ENCODE results near the gene DDN.

DDN gene

GRCh38 chr12:48988030-48988649 is 11.0 kb downstream of the DDN start:
- H3K4me3 Mint-ChIP-seq = no peak overlapping the region
- H3K36me3 Mint-ChIP-seq (ENCODE audit: low read depth) = no peaks in the 10 kb centered on the region
- peaks cover 64% of the 10 kb centered on the region for H3K27me3 Mint-ChIP-seq
- no peaks in the 10 kb centered on the region for H3K9me3 Mint-ChIP-seq
- peaks cover 5% of the 10 kb centered on the region for H3K4me1 Mint-ChIP-seq (ENCODE audit: low read depth)
- no peak overlapping the region for H3K27ac Mint-ChIP-seq
- DNase-seq = peak; percentile 84

GRCh38 chr12:48986720-48987291 is 12.4 kb downstream of the DDN start:
- Mint-ChIP-seq H3K27me3 (peaks cover 70% of the 10 kb centered on the region), H3K27ac (no peak overlapping the region), H3K4me1 (ENCODE audit: low read depth) (peaks cover 8% of the 10 kb centered on the region), H3K4me3 (no peak overlapping the region), H3K36me3 (ENCODE audit: low read depth) (no peaks in the 10 kb centered on the region), H3K9me3 (no peaks in the 10 kb centered on the region)
- DNase-seq = no peak

- Mint-ChIP-seq H3K4me1 (ENCODE audit: low read depth) (peaks cover 17% of the 10 kb centered on the region), H3K27me3 (peaks cover 78% of the 10 kb centered on the region), H3K4me3 (no peak overlapping the region), H3K36me3 (ENCODE audit: low read depth) (no peaks in the 10 kb centered on the region), H3K27ac (no peak overlapping the region), H3K9me3 (no peaks in the 10 kb centered on the region)
- no peak for DNase-seq
Observed at GRCh38 chr12:48985901-48986300, 13.3 kb downstream of the DDN start.

GRCh38 chr12:48985475-48985897 is 13.7 kb downstream of the DDN start:
- no peak for DNase-seq
- Mint-ChIP-seq H3K9me3 (no peaks in the 10 kb centered on the region), H3K36me3 (ENCODE audit: low read depth) (no peaks in the 10 kb centered on the region), H3K4me3 (no peak overlapping the region), H3K27me3 (peaks cover 78% of the 10 kb centered on the region), H3K27ac (no peak overlapping the region), H3K4me1 (ENCODE audit: low read depth) (peaks cover 21% of the 10 kb centered on the region)

- Mint-ChIP-seq H3K9me3 (no peaks in the 10 kb centered on the region), H3K4me1 (ENCODE audit: low read depth) (peaks cover 42% of the 10 kb centered on the region), H3K4me3 (no peak overlapping the region)
Observed at GRCh38 chr12:48982397-48983080, 16.6 kb downstream of the DDN start.

GRCh38 chr12:48981757-48982157 is 17.4 kb downstream of the DDN start:
- DNase-seq = no peak
- Mint-ChIP-seq H3K27ac (peak overlapping the region; percentile 79), H3K4me1 (ENCODE audit: low read depth) (peaks cover 50% of the 10 kb centered on the region), H3K4me3 (peak overlapping the region; percentile 45), H3K9me3 (no peaks in the 10 kb centered on the region), H3K27me3 (peaks cover 83% of the 10 kb centered on the region), H3K36me3 (ENCODE audit: low read depth) (no peaks in the 10 kb centered on the region)

More at GRCh38 chr12:48982397-48983080, 16.6 kb downstream of the DDN start:
- DNase-seq = no peak
- no peaks in the 10 kb centered on the region for H3K36me3 Mint-ChIP-seq (ENCODE audit: low read depth)
- no peak overlapping the region for H3K27ac Mint-ChIP-seq
- H3K27me3 Mint-ChIP-seq = peaks cover 82% of the 10 kb centered on the region

- Mint-ChIP-seq H3K36me3 (ENCODE audit: low read depth) (no peaks in the 10 kb centered on the region), H3K4me1 (ENCODE audit: low read depth) (peaks cover 51% of the 10 kb centered on the region), H3K27ac (peak overlapping the region; percentile 79), H3K9me3 (no peaks in the 10 kb centered on the region), H3K4me3 (peak overlapping the region; percentile 63), H3K27me3 (peaks cover 84% of the 10 kb centered on the region)
- DNase-seq = peak; percentile 62
Observed at GRCh38 chr12:48980953-48981756, 18.0 kb downstream of the DDN start.

GRCh38 chr12:48980389-48980952 is 18.7 kb downstream of the DDN start:
- Mint-ChIP-seq H3K36me3 (ENCODE audit: low read depth) (no peaks in the 10 kb centered on the region), H3K27me3 (peaks cover 87% of the 10 kb centered on the region), H3K9me3 (no peaks in the 10 kb centered on the region), H3K4me1 (ENCODE audit: low read depth) (peaks cover 52% of the 10 kb centered on the region), H3K27ac (peak overlapping the region; percentile 10), H3K4me3 (peak overlapping the region; percentile 63)
- DNase-seq = no peak

GRCh38 chr12:48979602-48980388 is 19.4 kb downstream of the DDN start:
- DNase-seq = peak; percentile 63
- Mint-ChIP-seq H3K9me3 (no peaks in the 10 kb centered on the region), H3K4me1 (ENCODE audit: low read depth) (peaks cover 52% of the 10 kb centered on the region), H3K27ac (peak overlapping the region; percentile 16), H3K27me3 (peaks cover 84% of the 10 kb centered on the region), H3K36me3 (ENCODE audit: low read depth) (no peaks in the 10 kb centered on the region), H3K4me3 (peak overlapping the region; percentile 63)

- Mint-ChIP-seq H3K36me3 (ENCODE audit: low read depth) (no peaks in the 10 kb centered on the region), H3K9me3 (no peaks in the 10 kb centered on the region), H3K27me3 (peaks cover 88% of the 10 kb centered on the region), H3K27ac (peak overlapping the region; percentile 57), H3K4me1 (ENCODE audit: low read depth) (peaks cover 52% of the 10 kb centered on the region), H3K4me3 (peak overlapping the region; percentile 63)
- peak; percentile 58 for DNase-seq
Observed at GRCh38 chr12:48978741-48979601, 20.2 kb downstream of the DDN start.

- Mint-ChIP-seq H3K9me3 (no peaks in the 10 kb centered on the region), H3K27ac (peak within 1 kb of the TSS; percentile 82), H3K27me3 (peaks cover 88% of the 10 kb centered on the region), H3K4me1 (ENCODE audit: low read depth) (peaks cover 52% of the 10 kb centered on the region), H3K4me3 (peak within 1 kb of the TSS; percentile 63), H3K36me3 (ENCODE audit: low read depth) (no peaks in the 10 kb centered on the region)
- no peak for DNase-seq
Observed at GRCh38 chr12:48978291-48978740, 20.9 kb downstream of the DDN start, which contains the start of gene WNT1. Gene WNT1, plus strand, starts transcription at chr12:48978322. Its CDS starts 329 bp downstream, at chr12:48978651.

- DNase-seq = peak; percentile 88
- Mint-ChIP-seq H3K27ac (peak overlapping the region; percentile 82), H3K27me3 (peaks cover 91% of the 10 kb centered on the region), H3K9me3 (no peaks in the 10 kb centered on the region), H3K4me1 (ENCODE audit: low read depth) (peaks cover 57% of the 10 kb centered on the region), H3K36me3 (ENCODE audit: low read depth) (no peaks in the 10 kb centered on the region), H3K4me3 (peak overlapping the region; percentile 60)
Observed at GRCh38 chr12:48977290-48978281, 21.6 kb downstream of the DDN start.
